ENCODE results near the gene PAK1.

Gene PAK1

GRCh38 chr11:77468527-77468926, 5.4 kb downstream of the PAK1 start:
- H3K36me3 ChIP-seq (ENCODE audit: control insufficient read depth, insufficient read depth, low read length): no peaks in the 10 kb centered on the region
- DNase-seq (ENCODE audit: extremely low read depth, insufficient read length): no peak
- no peaks in the 10 kb centered on the region for H3K27me3 ChIP-seq (replicated peaks; ENCODE audit: control insufficient read depth, insufficient read depth, low read length)
- no peak for TF ChIP-seq CTCF (IDR thresholded peaks at IDR 0.05; ENCODE audit: insufficient read depth, low read length, poor library complexity, severe bottlenecking)
- no peak overlapping the region for H3K4me3 ChIP-seq (replicated peaks; ENCODE audit: low read depth, low read length)

GRCh38 chr11:77467993-77468392, 5.9 kb downstream of the PAK1 start:
- H3K27me3 ChIP-seq (replicated peaks; ENCODE audit: control insufficient read depth, insufficient read depth, low read length): no peaks in the 10 kb centered on the region
- H3K36me3 ChIP-seq (ENCODE audit: control insufficient read depth, insufficient read depth, low read length): no peaks in the 10 kb centered on the region
- H3K4me3 ChIP-seq (replicated peaks; ENCODE audit: low read depth, low read length): no peak overlapping the region
- no peak for DNase-seq (ENCODE audit: extremely low read depth, insufficient read length)
- no peak for TF ChIP-seq CTCF (IDR thresholded peaks at IDR 0.05; ENCODE audit: insufficient read depth, low read length, poor library complexity, severe bottlenecking)

- H3K36me3 ChIP-seq (ENCODE audit: control insufficient read depth, insufficient read depth, low read length): no peaks in the 10 kb centered on the region
- TF ChIP-seq CTCF (IDR thresholded peaks at IDR 0.05; ENCODE audit: insufficient read depth, low read length, poor library complexity, severe bottlenecking): no peak
- H3K27me3 ChIP-seq (replicated peaks; ENCODE audit: control insufficient read depth, insufficient read depth, low read length): no peaks in the 10 kb centered on the region
- no peak overlapping the region for H3K4me3 ChIP-seq (replicated peaks; ENCODE audit: low read depth, low read length)
- DNase-seq (ENCODE audit: extremely low read depth, insufficient read length): no peak
Measured at GRCh38 chr11:77467233-77467632, 6.7 kb downstream of the PAK1 start.

- H3K36me3 ChIP-seq (ENCODE audit: control insufficient read depth, insufficient read depth, low read length): no peaks in the 10 kb centered on the region
- TF ChIP-seq CTCF (IDR thresholded peaks at IDR 0.05; ENCODE audit: insufficient read depth, low read length, poor library complexity, severe bottlenecking): no peak
- H3K27me3 ChIP-seq (replicated peaks; ENCODE audit: control insufficient read depth, insufficient read depth, low read length): no peaks in the 10 kb centered on the region
- no peak for DNase-seq (ENCODE audit: extremely low read depth, insufficient read length)
- no peak overlapping the region for H3K4me3 ChIP-seq (replicated peaks; ENCODE audit: low read depth, low read length)
Measured at GRCh38 chr11:77457340-77457739, 16.6 kb downstream of the PAK1 start.

- Histone ChIP-seq H3K4me3 (replicated peaks; ENCODE audit: low read depth, low read length) (no peak overlapping the region), H3K27me3 (replicated peaks; ENCODE audit: control insufficient read depth, insufficient read depth, low read length) (no peaks in the 10 kb centered on the region), H3K36me3 (ENCODE audit: control insufficient read depth, insufficient read depth, low read length) (no peaks in the 10 kb centered on the region)
- no peak for DNase-seq (ENCODE audit: extremely low read depth, insufficient read length)
- TF ChIP-seq CTCF (IDR thresholded peaks at IDR 0.05; ENCODE audit: insufficient read depth, low read length, poor library complexity, severe bottlenecking): no peak
Measured at GRCh38 chr11:77455740-77456139, 18.2 kb downstream of the PAK1 start.
